ENCODE measurements around the gene HIPK2.

GRCh38 chr7:139667377-139667776, 110.4 kb downstream of the HIPK2 start:
- TF ChIP-seq PRDM15 (CRISPR knock-in tag; IDR thresholded peaks at IDR 0.05) = no peak
- TF ChIP-seq POLR2A (IDR thresholded peaks at IDR 0.05; ENCODE audit: low read depth, low read length) = no peak
- TF ChIP-seq TAF1 (IDR thresholded peaks at IDR 0.05; ENCODE audit: borderline replicate concordance, low read depth, low read length) = no peak
- TF ChIP-seq CTCF (IDR thresholded peaks at IDR 0.05 in 2 of 3, conservative IDR thresholded peaks at IDR 0.05 in 1 of 3; ENCODE audit: control insufficient read depth in 2 of 3, extremely low read depth in 1 of 3, insufficient read depth in 1 of 3, low read depth in 3 of 3, low read length in 3 of 3) = no peak
- TF ChIP-seq ATF2 (IDR thresholded peaks at IDR 0.05; ENCODE audit: low read length) = no peak

Data from GM12878 (cell line).